Left lobe of liver (tissue), 2 donors: ENCODE measurements around the gene TRAF3IP3. TPM values are rescaled to one million over a fixed set of nuclear protein-coding genes. Genes with fewer than 3 reads are reported as not detected.

ENCODE experiments used
- ATAC-seq: fragments of 200-7000 bp; cut with Tn5 transposase; one replicate; pipeline ENCODE4 v1.9.1; 2020; ENCODE audit warnings: mild to moderate bottlenecking, moderate library complexity
- DNase-seq: peaks from one replicate; pipeline ENCODE4 v3.0.0-alpha.2; 2020; ENCODE audit warnings: low spot score
- total RNA-seq: library from RNA; stranded (reverse); gene quantifications from one replicate; pipeline ENCODE4 v1.2.1, GENCODE V29; 2021
- donor health status: DM: no; HTN: no; CAD: no; lungs with moderate emphysema.
- donor health status: DM: no; HTN: yes; CAD: no.

Gene TRAF3IP3
- total RNA-seq, 1 donor from 2014 or later = 1.4 TPM

DNA sequence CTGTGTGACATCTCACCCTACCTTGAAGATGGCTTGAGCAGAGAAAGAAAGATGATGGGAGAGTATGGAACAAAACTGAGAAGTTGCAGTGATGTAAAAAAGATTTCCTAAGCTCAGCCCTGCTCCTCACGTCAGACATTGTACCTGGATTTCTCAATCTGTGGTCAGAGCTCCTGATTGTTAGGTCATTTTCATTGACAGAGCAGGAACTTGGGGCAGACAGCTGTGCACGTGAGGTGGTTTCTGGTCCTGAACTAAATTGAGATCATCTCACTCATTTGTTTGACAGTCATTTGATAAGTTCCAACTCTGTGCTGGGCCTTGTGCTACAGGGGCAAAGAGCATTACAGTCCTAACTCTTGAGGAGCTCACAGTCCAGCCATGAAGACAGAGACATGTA lies 10.2 kb downstream of the TRAF3IP3 start:
- no peak for ATAC-seq
- no peak for DNase-seq

DNA sequence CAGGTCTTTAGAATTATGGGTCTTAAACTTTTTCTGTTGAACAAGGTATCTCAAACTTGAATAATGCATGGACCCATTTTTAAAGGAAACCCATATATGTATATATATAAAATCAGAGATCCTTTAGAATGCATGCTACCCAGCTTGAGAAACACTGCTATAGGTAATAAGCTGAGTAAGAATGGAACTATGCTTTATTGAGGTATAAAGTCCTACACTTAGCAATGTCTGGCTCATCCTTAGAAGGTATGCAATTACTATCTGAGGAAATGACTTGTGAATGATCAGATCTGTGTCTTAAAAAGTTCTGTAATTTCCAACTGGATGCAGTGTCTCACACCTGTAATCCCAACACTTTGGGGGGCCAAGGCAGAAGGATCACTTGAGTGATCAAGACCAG lies 11.2 kb downstream of the TRAF3IP3 start:
- no peak for DNase-seq
- no peak for ATAC-seq

DNA sequence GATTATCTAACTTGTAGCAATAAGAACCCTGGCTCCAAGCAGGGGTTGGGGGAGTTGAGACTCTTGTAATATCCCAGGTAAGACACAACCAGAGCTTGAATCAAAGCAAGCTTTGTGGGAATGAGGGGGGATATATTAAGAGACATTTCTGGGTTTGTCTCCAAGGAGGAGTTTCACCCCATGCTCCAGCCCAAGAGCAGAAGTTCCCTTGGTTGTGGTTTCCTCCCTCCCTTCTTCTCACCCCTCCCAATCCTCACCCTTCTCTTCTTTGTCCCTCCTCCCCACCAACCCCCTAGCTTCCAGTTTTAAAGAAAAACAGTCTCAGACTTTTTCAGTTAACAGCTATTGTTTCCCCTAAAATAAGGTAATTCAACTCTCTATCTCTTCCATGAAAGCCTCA lies 11.9 kb downstream of the TRAF3IP3 start:
- DNase-seq (no peak), ATAC-seq (no peak)

DNA sequence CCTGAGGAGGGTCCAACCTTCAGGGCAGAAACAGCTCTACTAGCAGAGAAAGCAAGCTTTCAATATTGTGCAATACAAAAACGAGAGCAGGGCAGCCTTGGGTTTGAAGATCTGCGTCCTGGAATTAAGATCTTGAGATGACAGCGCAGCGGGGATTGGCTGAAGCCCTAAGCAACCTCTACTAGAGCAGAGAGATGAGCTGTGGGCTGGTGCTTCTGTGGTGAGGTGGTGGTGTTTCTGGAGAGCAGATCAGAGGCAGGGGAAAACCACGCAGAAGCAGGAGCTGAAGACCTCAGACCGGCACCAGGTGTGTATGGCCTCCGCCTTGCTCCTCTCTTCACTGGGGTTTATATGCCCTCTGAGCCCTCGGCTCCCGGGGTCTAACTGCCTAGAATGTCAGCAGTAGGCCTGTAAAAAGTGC lies 12.5 kb downstream of the TRAF3IP3 start:
- DNase-seq (no peak), ATAC-seq (no peak)

DNA sequence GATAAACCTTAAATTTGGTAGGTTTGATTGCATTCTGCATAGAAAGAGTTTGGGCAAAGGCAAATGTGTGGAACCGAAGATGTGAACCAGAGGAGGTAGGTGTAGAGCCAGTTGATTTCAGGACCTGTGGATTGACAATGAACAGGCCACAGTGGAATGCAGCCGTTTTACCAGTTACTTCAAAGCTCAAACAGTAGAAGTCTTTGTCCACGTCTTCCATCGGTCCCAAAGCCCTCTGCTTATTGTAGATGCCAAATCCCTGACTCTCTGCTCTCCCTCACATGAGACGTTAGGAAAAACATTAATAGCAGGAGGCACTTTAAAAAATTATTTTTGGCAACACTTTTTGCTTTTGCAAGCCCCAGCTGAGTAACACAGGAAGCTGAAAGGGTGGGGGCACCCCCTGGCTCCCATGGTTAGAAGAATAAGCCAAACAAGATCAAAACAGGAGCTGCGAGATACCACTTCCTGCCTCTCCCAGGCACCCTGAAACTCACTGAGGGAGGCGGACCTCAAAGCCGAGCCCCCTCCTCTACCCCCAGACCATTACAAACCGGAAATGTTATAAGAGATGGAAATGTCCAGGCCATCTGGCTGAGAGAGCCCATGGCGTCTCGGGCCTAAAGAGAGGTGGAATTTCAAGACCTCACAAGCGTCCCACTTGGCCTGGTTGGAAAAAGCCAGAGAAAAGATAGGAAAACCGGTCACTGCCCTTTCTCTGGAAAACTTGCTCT lies 13.5 kb downstream of the TRAF3IP3 start:
- ATAC-seq (peak; percentile 47), DNase-seq (no peak)

DNA sequence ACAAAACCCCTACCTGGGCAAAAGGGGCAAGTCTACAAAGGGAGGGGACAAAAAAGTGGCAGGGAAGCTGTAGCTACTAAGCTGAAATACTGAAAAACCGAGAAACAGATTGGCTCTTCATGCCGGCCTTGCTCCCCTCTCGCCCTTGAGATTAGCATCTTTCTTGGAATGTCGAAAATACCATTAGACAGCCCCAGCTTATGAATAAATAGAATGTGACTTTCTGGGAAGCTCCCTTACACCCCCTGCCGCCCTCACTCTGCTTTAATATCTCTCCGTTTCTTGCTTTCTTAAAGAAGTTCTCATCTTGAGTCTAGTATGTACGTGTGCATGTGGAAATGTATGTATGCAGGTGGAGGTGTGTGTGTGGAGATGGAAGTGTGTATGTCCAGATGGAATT lies 14.1 kb downstream of the TRAF3IP3 start:
- ATAC-seq (no peak), DNase-seq (no peak)

DNA sequence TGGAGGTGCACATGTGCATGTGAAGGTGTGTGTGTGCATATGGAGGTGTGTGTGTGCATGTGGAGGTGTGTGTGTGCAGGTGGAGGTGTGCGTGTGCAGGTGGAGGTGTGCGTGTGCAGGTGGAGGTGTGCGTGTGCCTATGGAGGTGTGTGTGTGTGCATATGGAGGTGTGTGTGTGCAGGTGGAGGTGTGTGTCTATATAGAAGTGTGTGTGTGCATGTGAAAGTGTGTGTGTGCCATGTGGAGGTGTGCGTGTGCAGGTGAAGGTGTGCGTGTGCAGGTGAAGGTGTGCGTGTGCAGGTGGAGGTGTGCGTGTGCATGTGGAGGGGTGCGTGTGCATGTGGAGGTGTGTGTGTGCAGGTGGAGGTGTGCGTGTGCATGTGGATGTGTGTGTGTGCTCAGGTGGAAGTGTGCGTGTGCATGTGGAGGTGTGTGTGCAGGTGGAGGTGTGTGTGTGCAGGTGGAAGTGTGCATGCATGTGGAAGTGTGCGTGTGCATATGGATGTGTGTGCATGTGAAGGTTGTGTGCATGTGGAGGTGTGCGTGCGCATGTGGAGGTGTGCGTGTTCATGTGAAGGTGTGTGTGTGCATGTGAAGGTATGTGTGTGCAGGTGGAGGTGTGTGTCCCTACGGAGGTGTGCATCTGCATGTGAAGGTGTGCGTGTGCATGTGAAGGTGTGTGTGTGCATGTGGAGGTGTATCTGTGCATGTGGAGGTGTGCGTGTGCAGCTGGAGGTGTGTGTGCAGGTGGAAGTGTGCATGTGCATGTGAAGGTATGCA lies 15.0 kb downstream of the TRAF3IP3 start:
- DNase-seq (no peak), ATAC-seq (no peak)

DNA sequence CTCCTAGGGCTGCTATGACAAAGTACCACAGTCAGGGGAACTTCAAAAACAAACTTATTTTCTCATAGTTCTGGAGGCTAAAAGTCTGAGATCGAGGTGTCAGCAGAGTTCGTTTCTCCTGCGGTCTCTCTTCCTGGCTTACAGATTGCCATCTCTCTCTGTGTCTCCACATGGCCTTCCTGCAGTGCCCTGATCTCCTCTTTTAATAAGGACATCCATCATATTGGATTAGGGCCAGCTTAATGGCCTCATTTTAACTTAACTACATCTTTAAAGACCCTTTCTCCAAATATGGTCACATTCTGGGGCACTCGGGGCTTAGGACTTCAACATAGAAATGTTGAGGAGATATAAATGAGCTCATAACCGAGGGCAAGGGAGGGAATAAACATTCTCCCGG lies 16.3 kb downstream of the TRAF3IP3 start:
- DNase-seq = no peak
- ATAC-seq = no peak

DNA sequence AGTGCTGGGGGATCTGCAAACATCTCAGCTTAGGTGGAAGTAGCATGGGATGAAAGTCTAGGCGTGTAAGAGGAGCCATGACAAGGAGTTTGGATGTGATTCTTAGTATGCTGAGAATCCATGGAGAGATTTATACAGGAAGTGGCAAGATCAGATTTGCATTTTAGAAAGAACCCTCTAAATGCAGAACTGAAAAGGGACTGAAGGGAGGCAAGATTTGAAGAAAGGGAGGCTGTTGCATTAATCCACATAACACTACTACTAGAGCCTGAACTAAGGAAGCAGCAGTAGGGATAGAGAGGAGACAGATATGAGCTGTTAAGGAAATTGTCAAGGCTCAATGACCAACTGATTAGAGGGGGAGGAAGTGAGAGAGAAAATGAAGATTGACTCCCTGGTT lies 18.7 kb downstream of the TRAF3IP3 start:
- DNase-seq (no peak), ATAC-seq (no peak)

DNA sequence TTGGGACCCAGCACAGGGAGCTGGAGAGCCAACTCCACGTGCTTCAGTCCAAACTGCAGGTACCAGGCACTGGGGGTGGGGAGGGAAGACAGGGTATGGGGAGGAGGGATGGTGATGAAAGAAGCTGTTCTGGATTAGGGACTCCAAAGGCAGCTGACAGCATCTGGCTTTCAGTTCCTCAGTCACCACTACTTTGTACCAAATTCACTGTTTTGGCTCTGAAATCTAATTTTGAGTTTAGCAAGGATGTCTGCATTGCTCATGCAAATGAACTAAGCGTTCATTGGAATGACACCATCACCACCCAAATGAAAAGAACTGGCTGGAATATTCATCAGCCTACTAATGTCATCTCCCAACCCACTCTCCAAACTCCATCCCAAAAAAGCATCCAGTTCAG lies 19.8 kb downstream of the TRAF3IP3 start:
- DNase-seq (no peak), ATAC-seq (no peak)

DNA sequence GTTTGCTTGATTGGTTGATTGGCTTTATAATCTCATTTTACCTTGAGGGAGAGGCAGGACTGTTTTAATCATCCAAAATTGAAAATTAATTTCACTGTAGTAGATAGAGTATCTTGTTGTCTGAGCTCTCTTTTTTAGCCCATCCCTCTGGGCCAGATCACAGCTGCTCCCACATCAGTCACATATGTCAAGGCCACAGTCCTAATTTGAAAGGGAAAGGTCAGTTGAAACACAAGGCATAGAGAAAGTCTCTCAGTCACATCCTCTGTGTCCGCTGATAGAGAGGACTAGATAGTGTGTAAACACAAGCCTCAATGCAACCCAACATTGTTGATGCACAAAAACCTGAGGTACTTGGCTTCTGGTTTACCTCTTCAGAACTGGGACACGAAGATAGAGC lies 21.7 kb downstream of the TRAF3IP3 start:
- no peak for DNase-seq
- ATAC-seq = no peak

DNA sequence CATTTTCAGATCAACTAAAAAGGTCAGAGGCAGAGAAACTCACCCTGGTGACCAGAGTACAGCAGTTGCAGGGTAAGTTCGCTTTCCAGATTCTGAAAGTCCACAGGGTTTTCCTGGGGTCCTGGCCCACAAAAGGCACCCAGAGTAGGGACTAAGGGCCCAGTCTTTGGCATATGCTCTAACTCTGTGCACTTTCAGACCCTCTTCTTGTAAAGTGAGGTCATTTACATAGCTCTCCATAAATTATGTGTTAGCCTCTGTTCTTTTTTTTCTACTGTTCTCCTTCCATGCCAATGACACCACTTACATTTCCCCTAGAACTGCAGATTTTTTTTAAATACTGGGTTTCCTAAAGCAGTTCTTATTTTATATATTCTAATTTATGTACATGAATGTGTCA lies 22.2 kb downstream of the TRAF3IP3 start:
- no peak for ATAC-seq
- DNase-seq = no peak

DNA sequence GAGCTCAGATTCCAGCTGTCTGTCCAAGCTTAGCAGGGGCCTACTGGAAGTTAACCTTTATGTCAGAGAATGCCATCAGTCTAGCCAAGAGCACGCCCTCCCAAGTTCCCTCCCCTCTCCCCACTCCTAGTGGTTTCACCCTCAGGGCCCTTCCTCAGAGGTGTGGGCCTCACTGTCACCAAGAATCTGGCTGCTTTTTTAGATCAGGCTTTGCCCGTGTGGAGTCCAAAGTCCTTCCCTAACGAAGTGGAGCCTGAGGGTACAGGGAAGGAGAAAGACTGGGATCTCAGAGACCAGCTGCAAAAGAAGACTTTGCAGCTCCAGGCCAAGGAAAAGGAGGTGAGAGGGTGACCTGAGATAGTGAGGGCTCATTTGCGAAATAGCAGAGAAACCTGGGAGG lies 24.4 kb downstream of the TRAF3IP3 start:
- no peak for DNase-seq
- peak; percentile 14 for ATAC-seq

DNA sequence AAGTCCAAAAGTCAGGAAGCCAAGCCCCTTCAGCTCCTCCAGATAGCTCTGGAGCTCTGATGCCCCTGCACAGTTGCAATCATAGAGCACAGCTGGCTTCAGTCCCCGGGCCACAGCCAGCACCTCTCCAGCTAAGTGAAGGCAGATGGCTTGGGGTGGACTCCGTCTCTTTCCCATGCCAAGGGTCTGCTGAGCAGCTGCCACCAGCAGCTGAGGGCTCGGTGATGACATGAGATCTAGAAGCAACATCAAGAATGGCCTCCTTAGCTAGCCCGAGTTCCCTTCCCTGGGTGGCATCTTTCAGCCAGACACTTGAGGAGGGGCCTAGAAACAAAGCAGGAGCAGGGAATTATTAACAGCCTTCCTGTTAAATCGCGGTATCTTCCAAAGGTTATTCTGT lies 27.5 kb downstream of the TRAF3IP3 start:
- no peak for ATAC-seq

DNA sequence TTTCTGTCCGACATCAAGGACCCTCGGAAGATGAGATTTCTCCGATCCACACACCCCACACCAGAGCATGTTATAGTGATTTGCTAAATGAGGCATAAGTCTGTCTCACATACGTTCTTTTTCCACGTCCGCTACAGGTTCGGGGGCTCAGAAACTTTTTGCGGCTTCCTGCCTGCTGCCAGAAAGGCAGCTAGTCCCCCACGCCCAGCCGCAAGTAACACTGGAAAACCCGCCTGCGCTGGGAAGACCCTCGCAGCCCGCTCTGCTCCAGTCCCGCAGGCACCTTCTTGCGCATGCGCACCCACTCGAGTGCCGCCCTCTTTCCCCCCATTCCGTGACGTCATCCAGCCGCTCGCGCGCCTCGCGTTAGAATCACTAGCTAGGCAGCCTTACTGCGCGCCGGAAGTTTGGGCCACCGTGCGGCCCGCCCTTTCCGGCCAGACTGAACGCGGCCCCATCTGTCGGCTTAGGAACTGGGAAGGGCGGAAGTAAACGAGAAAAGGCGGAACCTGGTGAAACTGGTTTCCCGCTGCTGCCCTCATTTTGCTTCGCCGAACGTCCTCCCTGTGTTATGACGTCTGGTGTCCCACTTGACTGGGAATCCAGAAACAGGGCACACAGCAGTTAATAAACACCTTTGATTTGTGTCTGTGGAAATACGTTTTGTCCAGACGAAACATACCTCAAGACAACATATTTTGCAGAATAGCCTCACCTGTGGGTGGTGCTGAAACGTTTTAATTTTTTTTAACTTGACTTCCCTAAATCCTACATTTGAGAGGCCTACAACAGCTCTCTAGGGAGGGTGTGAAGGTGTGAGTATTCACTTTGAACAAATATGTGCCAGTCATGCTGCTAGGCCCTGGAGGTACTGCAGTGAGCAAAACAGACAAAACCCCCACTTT lies 28.7 kb downstream of the TRAF3IP3 start, which contains the start of gene C1orf74:
Gene C1orf74 (minus strand): TSS at position 295 of the 905 bp plus-strand sequence. CDS start 925 bp downstream, outside the sequence.
- DNase-seq (peak; percentile 99), ATAC-seq (peak; percentile 92)

More for the DNA sequence above, 27.5 kb downstream of the TRAF3IP3 start:
- DNase-seq = no peak

DNA sequence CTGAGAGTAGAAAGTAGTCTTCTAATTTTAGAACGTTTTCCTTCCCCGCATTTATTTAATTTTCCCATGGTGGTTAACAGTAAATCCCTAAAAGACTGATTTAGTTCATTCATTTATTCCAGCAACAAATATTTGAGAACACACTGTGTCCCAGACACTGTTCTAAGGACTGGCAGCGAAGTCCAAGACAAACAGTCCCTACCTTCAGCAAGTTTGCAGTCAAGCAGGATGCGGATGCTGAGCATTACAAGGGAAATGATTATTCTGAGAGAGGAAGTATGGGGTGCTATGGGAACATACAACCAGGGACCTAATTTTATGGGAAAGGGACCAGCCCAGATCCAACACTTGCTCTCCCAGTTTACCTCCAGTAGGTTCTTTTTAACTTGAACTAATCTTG lies 29.7 kb downstream of the TRAF3IP3 start:
- DNase-seq (no peak), ATAC-seq (no peak)

DNA sequence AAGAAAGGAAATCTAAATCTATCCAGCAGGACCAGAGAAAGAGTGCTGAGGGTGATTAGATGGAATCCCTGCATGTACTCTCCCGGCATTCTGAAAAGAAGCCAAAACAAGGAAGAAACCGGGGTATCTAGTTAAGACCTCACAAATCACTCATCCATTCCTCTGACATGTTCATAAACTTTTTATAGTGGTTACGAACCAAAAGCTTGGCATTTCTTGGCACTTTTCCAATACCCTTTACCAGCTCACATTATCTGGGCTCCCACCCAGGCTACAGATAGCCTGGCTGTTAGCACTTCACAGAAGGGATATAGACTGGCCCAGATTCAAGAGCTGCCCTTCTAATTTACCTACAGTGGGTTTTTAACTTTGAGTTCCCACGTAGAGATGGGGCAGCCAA lies 30.3 kb downstream of the TRAF3IP3 start:
- no peak for ATAC-seq
- no peak for DNase-seq

DNA sequence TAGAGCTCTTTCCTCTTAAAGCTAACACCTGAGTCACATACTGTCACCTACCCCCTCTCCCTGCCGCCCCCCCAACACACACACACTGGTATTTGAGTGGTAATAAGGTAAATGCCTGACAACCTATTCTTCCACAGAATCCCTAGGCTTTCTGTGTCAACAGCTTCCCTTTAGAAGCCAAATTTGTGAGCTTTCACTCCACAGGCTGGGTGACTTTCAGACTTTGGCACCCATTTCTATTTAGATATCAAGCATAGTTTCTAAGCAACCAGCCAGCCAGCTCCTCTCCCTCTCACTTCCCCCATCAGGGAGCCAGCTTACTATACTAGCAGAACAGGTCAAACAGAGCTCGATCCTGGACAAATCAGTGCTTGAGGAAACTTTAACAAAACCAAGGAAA lies 31.7 kb downstream of the TRAF3IP3 start:
- peak; percentile 77 for DNase-seq
- peak; percentile 77 for ATAC-seq

DNA sequence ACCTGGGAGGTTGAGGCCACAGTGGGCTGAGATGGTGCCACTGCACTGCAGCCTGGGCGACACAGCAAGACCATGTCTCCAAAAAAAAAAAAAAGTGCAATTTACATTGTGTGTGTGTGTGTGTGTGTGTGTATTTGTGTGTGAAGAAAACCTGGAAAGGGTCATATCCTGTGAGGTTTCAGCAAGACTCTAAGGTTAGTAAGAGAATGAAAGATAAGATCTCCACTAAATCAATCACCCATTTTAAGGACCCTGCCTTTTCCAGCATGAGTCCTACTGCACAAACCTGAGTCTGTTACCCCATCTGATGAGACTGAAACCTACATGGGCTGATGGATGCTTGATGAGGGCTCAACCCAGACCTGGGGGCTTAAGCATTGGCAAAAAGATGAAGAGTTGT lies 33.4 kb downstream of the TRAF3IP3 start:
- DNase-seq (no peak), ATAC-seq (no peak)

DNA sequence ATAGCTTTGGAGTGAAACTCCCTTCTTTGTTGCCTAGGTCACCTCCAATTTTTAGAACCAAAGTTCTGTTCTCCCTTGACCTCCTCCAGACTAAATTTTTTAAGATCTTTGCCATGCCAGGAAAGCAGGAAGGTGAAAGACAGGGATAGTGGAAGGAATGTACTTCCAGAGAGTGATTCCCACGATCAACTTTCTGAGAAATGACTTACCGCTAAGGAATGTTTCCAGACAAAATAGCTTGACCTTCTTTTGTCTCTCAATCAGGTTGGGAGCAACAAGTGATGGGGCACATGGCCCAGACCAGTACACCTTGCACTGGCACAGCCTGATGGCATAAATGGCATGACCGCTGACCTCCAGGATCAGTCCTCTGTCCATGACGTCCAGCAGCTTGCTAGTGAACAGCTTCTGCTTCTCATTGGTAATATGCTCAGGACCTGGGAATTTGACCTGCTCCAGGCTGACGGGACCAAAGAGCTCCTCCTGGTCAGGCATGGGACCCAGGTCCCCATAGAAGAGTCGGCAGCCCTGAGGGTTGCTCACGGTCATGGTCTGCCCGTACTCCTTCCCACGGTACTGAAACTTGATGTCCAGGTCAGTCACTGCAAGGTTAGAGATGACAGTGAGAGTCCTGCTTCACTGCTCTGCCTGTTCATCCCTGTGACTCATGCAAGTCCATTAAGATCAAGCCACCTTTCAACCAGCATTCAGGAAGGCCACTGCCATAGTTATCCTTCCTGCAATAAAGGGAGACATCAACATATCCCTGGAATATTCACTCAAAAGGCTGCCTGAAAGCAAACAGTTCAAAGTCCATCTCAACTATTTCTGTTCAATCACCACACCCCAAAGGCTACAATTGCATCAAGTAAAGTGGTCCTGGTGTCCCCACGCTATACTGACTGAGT lies 34.7 kb downstream of the TRAF3IP3 start:
- peak; percentile 58 for ATAC-seq
- no peak for DNase-seq
